Measurements from ENCODE around the gene TBC1D1.

DNA sequence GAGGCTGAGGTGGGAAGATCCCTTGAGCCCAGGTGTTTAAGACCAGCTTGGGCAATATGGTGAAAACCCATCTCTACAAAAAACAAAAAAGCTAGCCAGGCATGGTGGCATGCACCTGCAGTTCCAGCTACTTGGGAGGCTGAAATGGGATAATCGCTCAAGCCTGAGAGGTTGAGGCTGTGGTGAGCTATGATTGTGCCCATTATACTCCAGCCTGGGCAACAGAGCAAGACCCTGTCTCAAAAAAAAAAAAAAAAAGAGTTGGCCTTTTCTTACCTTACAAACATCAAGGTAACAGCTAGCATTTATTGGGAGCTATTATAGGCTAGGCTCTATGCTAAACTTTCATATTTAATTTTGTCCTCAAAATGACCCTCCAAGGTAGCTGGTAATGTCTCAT, 112.7 kb downstream of the TBC1D1 start:
- TF ChIP-seq, protein P1, sequence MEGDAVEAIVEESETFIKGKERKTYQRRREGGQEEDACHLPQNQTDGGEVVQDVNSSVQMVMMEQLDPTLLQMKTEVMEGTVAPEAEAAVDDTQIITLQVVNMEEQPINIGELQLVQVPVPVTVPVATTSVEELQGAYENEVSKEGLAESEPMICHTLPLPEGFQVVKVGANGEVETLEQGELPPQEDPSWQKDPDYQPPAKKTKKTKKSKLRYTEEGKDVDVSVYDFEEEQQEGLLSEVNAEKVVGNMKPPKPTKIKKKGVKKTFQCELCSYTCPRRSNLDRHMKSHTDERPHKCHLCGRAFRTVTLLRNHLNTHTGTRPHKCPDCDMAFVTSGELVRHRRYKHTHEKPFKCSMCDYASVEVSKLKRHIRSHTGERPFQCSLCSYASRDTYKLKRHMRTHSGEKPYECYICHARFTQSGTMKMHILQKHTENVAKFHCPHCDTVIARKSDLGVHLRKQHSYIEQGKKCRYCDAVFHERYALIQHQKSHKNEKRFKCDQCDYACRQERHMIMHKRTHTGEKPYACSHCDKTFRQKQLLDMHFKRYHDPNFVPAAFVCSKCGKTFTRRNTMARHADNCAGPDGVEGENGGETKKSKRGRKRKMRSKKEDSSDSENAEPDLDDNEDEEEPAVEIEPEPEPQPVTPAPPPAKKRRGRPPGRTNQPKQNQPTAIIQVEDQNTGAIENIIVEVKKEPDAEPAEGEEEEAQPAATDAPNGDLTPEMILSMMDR (IDR thresholded peaks at IDR 0.05) = no peak
- TF ChIP-seq POLR2A (IDR thresholded peaks at IDR 0.05; ENCODE audit: low read depth) (no peak), EP300 (IDR thresholded peaks at IDR 0.05) (no peak), POLR2AphosphoS5 (IDR thresholded peaks at IDR 0.05) (no peak)

Data from esophagus muscularis mucosa (tissue), 4 donors.